IMR-90 (cell line): ENCODE results near the gene S1PR3.

ENCODE experiments used
- CTCF ChIP-seq: conservative IDR thresholded peaks from 2 replicates; pipeline ENCODE4 v1.5.1; 2012; ENCODE audit warnings: mild to moderate bottlenecking, low read depth, low read length, improper control_type of control experiment
- MXI1 ChIP-seq: IDR thresholded peaks from 2 replicates; pipeline ENCODE4 v1.6.1; 2012; ENCODE audit warnings: low read depth, mild to moderate bottlenecking, low read length, moderate library complexity, borderline replicate concordance
- POLR2A ChIP-seq: IDR thresholded peaks from 2 replicates; pipeline ENCODE4 v1.6.1; 2012; ENCODE audit warnings: mild to moderate bottlenecking, low read depth, low read length
- TF ChIP-seq, protein P1 (sequence below): fragments of 150-350 bp; IDR thresholded peaks from 2 replicates; pipeline ENCODE4 v1.6.1; 2017; ENCODE audit warnings: mild to moderate bottlenecking, antibody characterized with exemption, low read length, low read depth

DNA sequence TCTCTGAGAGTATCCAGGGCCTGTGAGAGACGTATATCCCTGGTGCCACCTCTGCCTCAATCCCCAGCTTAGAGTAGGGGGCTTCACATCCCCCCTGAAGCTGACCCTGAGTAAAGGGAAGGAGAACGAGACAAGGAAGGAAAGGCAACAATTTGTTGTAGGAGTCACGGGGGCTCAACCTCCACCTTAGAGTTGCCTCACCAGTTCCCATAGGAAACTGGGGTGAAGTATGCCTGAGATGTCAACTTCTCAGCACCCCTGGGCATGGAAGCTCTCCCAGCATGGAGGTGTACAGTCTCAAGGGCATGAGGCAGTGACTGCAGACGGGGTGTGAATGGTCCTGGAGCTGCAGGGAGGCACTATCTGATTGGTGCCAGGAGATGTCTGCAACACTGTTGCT lies 53.6 kb downstream of the S1PR3 start:
- TF ChIP-seq MXI1 (no peak), CTCF (no peak), POLR2A (no peak)
- TF ChIP-seq, protein P1, sequence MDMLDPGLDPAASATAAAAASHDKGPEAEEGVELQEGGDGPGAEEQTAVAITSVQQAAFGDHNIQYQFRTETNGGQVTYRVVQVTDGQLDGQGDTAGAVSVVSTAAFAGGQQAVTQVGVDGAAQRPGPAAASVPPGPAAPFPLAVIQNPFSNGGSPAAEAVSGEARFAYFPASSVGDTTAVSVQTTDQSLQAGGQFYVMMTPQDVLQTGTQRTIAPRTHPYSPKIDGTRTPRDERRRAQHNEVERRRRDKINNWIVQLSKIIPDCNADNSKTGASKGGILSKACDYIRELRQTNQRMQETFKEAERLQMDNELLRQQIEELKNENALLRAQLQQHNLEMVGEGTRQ = no peak
